ENCODE results near the gene TRPT1. TPM values are rescaled to one million over a fixed set of nuclear protein-coding genes. Genes with fewer than 3 reads are reported as not detected.
A peak's percentile ranks its signal among the peaks of the same experiment; 100 is the strongest.

The TRPT1 gene
- total and polyA plus RNA-seq, 9 of the 15 experiments (the other 6 are each of a cell fraction or from before 2014, with no cell fraction given), result 4.6 to 41.7 (median 23.1) TPM

DNA sequence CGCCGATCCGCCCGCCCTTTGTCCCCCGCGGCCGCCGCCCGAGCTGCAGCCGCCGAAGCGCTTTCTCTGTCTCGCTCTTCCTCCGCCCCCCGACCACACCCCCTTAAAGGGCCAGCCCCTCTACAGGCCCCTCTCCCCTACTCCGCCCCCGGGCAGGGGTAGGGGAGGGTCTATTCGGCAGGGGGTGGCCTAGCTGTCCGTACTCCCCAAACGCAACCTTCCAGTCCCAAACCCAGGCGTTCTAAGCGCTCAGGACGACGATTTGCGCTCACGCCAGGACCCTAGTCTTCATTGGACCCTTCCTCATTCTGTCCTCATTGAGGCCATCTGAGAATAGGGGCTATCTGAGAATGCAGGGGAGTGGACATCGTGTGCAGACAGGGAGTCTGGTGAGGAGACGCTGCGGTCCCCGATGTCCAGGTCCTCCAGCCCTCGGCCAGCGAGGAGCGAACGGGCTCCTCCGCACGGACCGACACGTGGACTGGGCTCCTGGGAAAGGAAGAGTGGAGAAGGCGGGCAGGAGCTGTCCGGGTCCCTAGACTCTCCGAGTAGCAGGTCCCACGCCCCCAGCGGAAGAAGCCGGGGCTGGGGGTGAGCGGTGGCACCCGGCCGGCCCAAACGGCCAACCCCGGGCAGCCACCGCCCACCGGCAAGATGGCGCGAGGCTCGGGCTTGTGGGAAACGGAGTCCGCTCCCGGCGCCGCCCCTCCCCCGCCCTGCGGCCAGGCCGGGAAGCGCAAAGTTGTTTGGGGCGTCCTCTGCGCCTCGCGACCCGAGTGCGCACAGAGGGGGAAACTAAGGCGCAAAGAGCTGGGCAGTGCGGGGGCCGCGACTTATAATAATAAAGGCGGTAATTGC is 21.1 kb upstream of the TRPT1 start, which contains the start of gene PPP1R14B (continued):
- TF ChIP-seq, protein P1, sequence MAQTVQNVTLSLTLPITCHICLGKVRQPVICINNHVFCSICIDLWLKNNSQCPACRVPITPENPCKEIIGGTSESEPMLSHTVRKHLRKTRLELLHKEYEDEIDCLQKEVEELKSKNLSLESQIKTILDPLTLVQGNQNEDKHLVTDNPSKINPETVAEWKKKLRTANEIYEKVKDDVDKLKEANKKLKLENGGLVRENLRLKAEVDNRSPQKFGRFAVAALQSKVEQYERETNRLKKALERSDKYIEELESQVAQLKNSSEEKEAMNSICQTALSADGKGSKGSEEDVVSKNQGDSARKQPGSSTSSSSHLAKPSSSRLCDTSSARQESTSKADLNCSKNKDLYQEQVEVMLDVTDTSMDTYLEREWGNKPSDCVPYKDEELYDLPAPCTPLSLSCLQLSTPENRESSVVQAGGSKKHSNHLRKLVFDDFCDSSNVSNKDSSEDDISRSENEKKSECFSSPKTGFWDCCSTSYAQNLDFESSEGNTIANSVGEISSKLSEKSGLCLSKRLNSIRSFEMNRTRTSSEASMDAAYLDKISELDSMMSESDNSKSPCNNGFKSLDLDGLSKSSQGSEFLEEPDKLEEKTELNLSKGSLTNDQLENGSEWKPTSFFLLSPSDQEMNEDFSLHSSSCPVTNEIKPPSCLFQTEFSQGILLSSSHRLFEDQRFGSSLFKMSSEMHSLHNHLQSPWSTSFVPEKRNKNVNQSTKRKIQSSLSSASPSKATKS (CRISPR knock-in tag; IDR thresholded peaks at IDR 0.05), result no peak
- no peak for TF ChIP-seq ELF2 (CRISPR knock-in tag; IDR thresholded peaks at IDR 0.05)
- TF ChIP-seq TCF7 (IDR thresholded peaks at IDR 0.05; ENCODE audit: borderline replicate concordance), result 0 out of 2 replicates have a peak, but pooled peaks have one; percentile 29
- TF ChIP-seq EGR1 (conservative IDR thresholded peaks at IDR 0.05), result peak; percentile 76
- TF ChIP-seq YY1 (IDR thresholded peaks at IDR 0.05; ENCODE audit: borderline replicate concordance in 1 of 3, control insufficient read depth in 1 of 3, extremely low read depth in 1 of 3, insufficient read depth in 3 of 3, insufficient read length in 1 of 3, insufficient replicate concordance in 2 of 3, low read depth in 1 of 3, low read length in 2 of 3), result peak; percentile 90 to 99 (median 99)
- TF ChIP-seq TAF1 (IDR thresholded peaks at IDR 0.05; ENCODE audit: control insufficient read depth, extremely low read depth, insufficient read depth, low read length, severe bottlenecking), result peak; percentile 45
- peak; percentile 95 for TF ChIP-seq HCFC1 (IDR thresholded peaks at IDR 0.05; ENCODE audit: low read depth, low read length)
- peak; percentile 76; the same call in 1 of the 2 replicates for TF ChIP-seq MTA3 (IDR thresholded peaks at IDR 0.05; ENCODE audit: borderline replicate concordance)
- no peak for TF ChIP-seq EHMT2 (IDR thresholded peaks at IDR 0.05)
- TF ChIP-seq, protein P2, sequence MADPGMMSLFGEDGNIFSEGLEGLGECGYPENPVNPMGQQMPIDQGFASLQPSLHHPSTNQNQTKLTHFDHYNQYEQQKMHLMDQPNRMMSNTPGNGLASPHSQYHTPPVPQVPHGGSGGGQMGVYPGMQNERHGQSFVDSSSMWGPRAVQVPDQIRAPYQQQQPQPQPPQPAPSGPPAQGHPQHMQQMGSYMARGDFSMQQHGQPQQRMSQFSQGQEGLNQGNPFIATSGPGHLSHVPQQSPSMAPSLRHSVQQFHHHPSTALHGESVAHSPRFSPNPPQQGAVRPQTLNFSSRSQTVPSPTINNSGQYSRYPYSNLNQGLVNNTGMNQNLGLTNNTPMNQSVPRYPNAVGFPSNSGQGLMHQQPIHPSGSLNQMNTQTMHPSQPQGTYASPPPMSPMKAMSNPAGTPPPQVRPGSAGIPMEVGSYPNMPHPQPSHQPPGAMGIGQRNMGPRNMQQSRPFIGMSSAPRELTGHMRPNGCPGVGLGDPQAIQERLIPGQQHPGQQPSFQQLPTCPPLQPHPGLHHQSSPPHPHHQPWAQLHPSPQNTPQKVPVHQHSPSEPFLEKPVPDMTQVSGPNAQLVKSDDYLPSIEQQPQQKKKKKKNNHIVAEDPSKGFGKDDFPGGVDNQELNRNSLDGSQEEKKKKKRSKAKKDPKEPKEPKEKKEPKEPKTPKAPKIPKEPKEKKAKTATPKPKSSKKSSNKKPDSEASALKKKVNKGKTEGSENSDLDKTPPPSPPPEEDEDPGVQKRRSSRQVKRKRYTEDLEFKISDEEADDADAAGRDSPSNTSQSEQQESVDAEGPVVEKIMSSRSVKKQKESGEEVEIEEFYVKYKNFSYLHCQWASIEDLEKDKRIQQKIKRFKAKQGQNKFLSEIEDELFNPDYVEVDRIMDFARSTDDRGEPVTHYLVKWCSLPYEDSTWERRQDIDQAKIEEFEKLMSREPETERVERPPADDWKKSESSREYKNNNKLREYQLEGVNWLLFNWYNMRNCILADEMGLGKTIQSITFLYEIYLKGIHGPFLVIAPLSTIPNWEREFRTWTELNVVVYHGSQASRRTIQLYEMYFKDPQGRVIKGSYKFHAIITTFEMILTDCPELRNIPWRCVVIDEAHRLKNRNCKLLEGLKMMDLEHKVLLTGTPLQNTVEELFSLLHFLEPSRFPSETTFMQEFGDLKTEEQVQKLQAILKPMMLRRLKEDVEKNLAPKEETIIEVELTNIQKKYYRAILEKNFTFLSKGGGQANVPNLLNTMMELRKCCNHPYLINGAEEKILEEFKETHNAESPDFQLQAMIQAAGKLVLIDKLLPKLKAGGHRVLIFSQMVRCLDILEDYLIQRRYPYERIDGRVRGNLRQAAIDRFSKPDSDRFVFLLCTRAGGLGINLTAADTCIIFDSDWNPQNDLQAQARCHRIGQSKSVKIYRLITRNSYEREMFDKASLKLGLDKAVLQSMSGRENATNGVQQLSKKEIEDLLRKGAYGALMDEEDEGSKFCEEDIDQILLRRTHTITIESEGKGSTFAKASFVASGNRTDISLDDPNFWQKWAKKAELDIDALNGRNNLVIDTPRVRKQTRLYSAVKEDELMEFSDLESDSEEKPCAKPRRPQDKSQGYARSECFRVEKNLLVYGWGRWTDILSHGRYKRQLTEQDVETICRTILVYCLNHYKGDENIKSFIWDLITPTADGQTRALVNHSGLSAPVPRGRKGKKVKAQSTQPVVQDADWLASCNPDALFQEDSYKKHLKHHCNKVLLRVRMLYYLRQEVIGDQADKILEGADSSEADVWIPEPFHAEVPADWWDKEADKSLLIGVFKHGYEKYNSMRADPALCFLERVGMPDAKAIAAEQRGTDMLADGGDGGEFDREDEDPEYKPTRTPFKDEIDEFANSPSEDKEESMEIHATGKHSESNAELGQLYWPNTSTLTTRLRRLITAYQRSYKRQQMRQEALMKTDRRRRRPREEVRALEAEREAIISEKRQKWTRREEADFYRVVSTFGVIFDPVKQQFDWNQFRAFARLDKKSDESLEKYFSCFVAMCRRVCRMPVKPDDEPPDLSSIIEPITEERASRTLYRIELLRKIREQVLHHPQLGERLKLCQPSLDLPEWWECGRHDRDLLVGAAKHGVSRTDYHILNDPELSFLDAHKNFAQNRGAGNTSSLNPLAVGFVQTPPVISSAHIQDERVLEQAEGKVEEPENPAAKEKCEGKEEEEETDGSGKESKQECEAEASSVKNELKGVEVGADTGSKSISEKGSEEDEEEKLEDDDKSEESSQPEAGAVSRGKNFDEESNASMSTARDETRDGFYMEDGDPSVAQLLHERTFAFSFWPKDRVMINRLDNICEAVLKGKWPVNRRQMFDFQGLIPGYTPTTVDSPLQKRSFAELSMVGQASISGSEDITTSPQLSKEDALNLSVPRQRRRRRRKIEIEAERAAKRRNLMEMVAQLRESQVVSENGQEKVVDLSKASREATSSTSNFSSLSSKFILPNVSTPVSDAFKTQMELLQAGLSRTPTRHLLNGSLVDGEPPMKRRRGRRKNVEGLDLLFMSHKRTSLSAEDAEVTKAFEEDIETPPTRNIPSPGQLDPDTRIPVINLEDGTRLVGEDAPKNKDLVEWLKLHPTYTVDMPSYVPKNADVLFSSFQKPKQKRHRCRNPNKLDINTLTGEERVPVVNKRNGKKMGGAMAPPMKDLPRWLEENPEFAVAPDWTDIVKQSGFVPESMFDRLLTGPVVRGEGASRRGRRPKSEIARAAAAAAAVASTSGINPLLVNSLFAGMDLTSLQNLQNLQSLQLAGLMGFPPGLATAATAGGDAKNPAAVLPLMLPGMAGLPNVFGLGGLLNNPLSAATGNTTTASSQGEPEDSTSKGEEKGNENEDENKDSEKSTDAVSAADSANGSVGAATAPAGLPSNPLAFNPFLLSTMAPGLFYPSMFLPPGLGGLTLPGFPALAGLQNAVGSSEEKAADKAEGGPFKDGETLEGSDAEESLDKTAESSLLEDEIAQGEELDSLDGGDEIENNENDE (IDR thresholded peaks at IDR 0.05; ENCODE audit: low read depth, low read length), result no peak
- 0 out of 2 replicates have a peak, but pooled peaks have one; percentile 43 for TF ChIP-seq MBD2 (IDR thresholded peaks at IDR 0.05; ENCODE audit: borderline replicate concordance, low read depth)
- TF ChIP-seq RB1 (IDR thresholded peaks at IDR 0.05; ENCODE audit: low read depth), result peak; percentile 89
